Measurements from ENCODE around the gene KRT35.

GRCh38 chr17:41491476-41491875 is 10.5 kb upstream of the KRT35 start:
- TF ChIP-seq, protein P1, sequence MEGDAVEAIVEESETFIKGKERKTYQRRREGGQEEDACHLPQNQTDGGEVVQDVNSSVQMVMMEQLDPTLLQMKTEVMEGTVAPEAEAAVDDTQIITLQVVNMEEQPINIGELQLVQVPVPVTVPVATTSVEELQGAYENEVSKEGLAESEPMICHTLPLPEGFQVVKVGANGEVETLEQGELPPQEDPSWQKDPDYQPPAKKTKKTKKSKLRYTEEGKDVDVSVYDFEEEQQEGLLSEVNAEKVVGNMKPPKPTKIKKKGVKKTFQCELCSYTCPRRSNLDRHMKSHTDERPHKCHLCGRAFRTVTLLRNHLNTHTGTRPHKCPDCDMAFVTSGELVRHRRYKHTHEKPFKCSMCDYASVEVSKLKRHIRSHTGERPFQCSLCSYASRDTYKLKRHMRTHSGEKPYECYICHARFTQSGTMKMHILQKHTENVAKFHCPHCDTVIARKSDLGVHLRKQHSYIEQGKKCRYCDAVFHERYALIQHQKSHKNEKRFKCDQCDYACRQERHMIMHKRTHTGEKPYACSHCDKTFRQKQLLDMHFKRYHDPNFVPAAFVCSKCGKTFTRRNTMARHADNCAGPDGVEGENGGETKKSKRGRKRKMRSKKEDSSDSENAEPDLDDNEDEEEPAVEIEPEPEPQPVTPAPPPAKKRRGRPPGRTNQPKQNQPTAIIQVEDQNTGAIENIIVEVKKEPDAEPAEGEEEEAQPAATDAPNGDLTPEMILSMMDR (IDR thresholded peaks at IDR 0.05), result no peak
- no peak for TF ChIP-seq POLR2A (IDR thresholded peaks at IDR 0.05)
